ENCODE data around the gene GFRA1. TPM values are rescaled to one million over a fixed set of nuclear protein-coding genes. Genes with fewer than 3 reads are reported as not detected.

GFRA1 gene
- polyA plus RNA-seq, 1 of the 3 experiments (the other 2 are of a cell fraction), result 1.6 TPM

DNA sequence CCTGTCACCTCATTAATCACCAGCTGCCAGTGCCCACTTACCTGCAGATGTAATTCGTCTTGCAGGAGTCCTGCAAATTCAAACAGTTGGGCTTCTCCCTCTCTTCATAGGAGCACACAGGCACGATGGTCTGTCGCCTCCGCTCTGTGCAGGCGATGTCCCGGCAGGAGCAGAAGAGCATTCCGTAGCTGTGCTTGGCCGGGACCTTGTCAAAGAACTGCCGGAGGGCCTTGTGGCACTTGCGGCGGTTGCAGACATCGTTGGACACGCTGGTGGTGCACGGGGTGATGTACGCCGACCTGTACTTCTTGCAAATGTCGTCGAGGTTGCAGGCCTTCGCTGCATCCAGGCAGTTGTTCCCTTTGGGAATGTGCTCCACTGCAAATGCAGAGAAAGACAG, 147.8 kb downstream of the GFRA1 start:
- no peaks in the 10 kb centered on the region for H3F3A ChIP-seq (replicated peaks; ENCODE audit: insufficient read depth)
- no peak overlapping the region for H3K9ac ChIP-seq
- H3K79me2 ChIP-seq (ENCODE audit: insufficient read depth), result no peaks in the 10 kb centered on the region
- no peak overlapping the region for H3K4me3 ChIP-seq (ENCODE audit: low read depth in 2 of 2, low read length in 1 of 2)
- no peaks in the 10 kb centered on the region for H3K4me1 ChIP-seq (ENCODE audit: control insufficient read depth in 1 of 2, insufficient read depth in 2 of 2, low read depth in 1 of 2, low read length in 1 of 2)
- H3K36me3 ChIP-seq (replicated peaks in 1 of 2; ENCODE audit: control insufficient read depth in 1 of 2, insufficient read depth in 2 of 2, low read length in 1 of 2), result no peaks in the 10 kb centered on the region
- CTCF ChIA-PET, result interaction anchor here (0.6 kb wide), 1 partner anchor 280 kb away, joined by 3 read pairs; no protein-coding TSS in a partner anchor
- TF ChIP-seq JUND (IDR thresholded peaks at IDR 0.05), result no peak
- no peak for TF ChIP-seq FOXM1 (IDR thresholded peaks at IDR 0.05; ENCODE audit: low read depth)
- TF ChIP-seq, protein P1, sequence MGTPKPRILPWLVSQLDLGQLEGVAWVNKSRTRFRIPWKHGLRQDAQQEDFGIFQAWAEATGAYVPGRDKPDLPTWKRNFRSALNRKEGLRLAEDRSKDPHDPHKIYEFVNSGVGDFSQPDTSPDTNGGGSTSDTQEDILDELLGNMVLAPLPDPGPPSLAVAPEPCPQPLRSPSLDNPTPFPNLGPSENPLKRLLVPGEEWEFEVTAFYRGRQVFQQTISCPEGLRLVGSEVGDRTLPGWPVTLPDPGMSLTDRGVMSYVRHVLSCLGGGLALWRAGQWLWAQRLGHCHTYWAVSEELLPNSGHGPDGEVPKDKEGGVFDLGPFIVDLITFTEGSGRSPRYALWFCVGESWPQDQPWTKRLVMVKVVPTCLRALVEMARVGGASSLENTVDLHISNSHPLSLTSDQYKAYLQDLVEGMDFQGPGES (IDR thresholded peaks at IDR 0.05; ENCODE audit: low read depth, low read length), result no peak
- TF ChIP-seq, protein P2, sequence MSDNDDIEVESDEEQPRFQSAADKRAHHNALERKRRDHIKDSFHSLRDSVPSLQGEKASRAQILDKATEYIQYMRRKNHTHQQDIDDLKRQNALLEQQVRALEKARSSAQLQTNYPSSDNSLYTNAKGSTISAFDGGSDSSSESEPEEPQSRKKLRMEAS (IDR thresholded peaks at IDR 0.05; ENCODE audit: low read depth), result no peak
- no peak for TF ChIP-seq SMC3 (IDR thresholded peaks at IDR 0.05; ENCODE audit: low read depth, low read length)
- TF ChIP-seq, protein P3, sequence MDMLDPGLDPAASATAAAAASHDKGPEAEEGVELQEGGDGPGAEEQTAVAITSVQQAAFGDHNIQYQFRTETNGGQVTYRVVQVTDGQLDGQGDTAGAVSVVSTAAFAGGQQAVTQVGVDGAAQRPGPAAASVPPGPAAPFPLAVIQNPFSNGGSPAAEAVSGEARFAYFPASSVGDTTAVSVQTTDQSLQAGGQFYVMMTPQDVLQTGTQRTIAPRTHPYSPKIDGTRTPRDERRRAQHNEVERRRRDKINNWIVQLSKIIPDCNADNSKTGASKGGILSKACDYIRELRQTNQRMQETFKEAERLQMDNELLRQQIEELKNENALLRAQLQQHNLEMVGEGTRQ (IDR thresholded peaks at IDR 0.05; ENCODE audit: borderline replicate concordance, low read depth, low read length), result no peak
- TF ChIP-seq EZH2phosphoT487 (IDR thresholded peaks at IDR 0.05; ENCODE audit: borderline replicate concordance, low read depth), result no peak
- no peak for TF ChIP-seq YY1 (IDR thresholded peaks at IDR 0.05; ENCODE audit: low read depth)
- TF ChIP-seq RXRA (IDR thresholded peaks at IDR 0.05; ENCODE audit: borderline replicate concordance, low read depth), result no peak
- no peak for TF ChIP-seq FOSL2 (IDR thresholded peaks at IDR 0.05; ENCODE audit: borderline replicate concordance, low read depth)
- no peak for TF ChIP-seq RFX5 (IDR thresholded peaks at IDR 0.05; ENCODE audit: low read length)
- TF ChIP-seq FOXJ3 (CRISPR knock-in tag; IDR thresholded peaks at IDR 0.05), result no peak
- TF ChIP-seq, protein P4, sequence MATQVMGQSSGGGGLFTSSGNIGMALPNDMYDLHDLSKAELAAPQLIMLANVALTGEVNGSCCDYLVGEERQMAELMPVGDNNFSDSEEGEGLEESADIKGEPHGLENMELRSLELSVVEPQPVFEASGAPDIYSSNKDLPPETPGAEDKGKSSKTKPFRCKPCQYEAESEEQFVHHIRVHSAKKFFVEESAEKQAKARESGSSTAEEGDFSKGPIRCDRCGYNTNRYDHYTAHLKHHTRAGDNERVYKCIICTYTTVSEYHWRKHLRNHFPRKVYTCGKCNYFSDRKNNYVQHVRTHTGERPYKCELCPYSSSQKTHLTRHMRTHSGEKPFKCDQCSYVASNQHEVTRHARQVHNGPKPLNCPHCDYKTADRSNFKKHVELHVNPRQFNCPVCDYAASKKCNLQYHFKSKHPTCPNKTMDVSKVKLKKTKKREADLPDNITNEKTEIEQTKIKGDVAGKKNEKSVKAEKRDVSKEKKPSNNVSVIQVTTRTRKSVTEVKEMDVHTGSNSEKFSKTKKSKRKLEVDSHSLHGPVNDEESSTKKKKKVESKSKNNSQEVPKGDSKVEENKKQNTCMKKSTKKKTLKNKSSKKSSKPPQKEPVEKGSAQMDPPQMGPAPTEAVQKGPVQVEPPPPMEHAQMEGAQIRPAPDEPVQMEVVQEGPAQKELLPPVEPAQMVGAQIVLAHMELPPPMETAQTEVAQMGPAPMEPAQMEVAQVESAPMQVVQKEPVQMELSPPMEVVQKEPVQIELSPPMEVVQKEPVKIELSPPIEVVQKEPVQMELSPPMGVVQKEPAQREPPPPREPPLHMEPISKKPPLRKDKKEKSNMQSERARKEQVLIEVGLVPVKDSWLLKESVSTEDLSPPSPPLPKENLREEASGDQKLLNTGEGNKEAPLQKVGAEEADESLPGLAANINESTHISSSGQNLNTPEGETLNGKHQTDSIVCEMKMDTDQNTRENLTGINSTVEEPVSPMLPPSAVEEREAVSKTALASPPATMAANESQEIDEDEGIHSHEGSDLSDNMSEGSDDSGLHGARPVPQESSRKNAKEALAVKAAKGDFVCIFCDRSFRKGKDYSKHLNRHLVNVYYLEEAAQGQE (IDR thresholded peaks at IDR 0.05; ENCODE audit: low read depth, low read length), result no peak
- no peak for TF ChIP-seq TAF1 (IDR thresholded peaks at IDR 0.05; ENCODE audit: borderline replicate concordance, low read depth, low read length)
- TF ChIP-seq GATA2 (CRISPR knock-in tag; IDR thresholded peaks at IDR 0.05), result no peak
- TF ChIP-seq TCF12 (IDR thresholded peaks at IDR 0.05), result no peak
- TF ChIP-seq MXI1 (IDR thresholded peaks at IDR 0.05; ENCODE audit: low read depth, low read length), result no peak
- TF ChIP-seq RCOR1 (IDR thresholded peaks at IDR 0.05; ENCODE audit: low read length), result no peak
- no peaks in the 10 kb centered on the region for H4K20me1 ChIP-seq (ENCODE audit: insufficient read depth)
- WGBS (ENCODE audit: low lambda C conversion rate), result 55% methylated on average over 18 of the region's 19 CpGs
- POLR2A ChIA-PET, result no interaction called here
- no peak overlapping the region for H3K27ac ChIP-seq (ENCODE audit: low read depth in 2 of 2, low read length in 1 of 2)
- no peak overlapping the region for H2AFZ ChIP-seq (ENCODE audit: low read depth)
- no peak for DNase-seq
- H3K4me2 ChIP-seq, result no peak overlapping the region
- no peaks in the 10 kb centered on the region for H3K9me2 ChIP-seq
- H3K27me3 ChIP-seq (ENCODE audit: insufficient read depth), result no peaks in the 10 kb centered on the region
- H3K9me3 ChIP-seq, result no peaks in the 10 kb centered on the region

All from SK-N-SH (cell line).